Neutrophil (primary cell): Measurements from ENCODE around the gene AOPEP.

Source experiments
- H3K27ac ChIP-seq: fragments of 200-600 bp; sonication (generic); 2 replicates; pipeline ENCODE4 v1.5.1; 2016; ENCODE audit warnings: mild to moderate bottlenecking, moderate library complexity
- H3K27me3 ChIP-seq: fragments of 200-600 bp; sonication (generic); 2 replicates; pipeline ENCODE4 v1.6.0; 2016; ENCODE audit warnings: mild to moderate bottlenecking
- H3K36me3 ChIP-seq: fragments of 200-600 bp; sonication (generic); 2 replicates; pipeline ENCODE4 v1.5.1; 2017
- H3K4me1 ChIP-seq, 2 experiments: fragments of 200-600 bp in 1 of 2; sonication (generic) in 1 of 2; 1 replicate in 1 of 2; 2 replicates in 1 of 2; pipeline versions ENCODE4 v1.5.1 to v1.6.1; 2013 to 2016; ENCODE audit warnings: low read depth in 1 of 2, low read length in 1 of 2, mild to moderate bottlenecking in 1 of 2, moderate library complexity in 1 of 2; ENCODE audit not compliant: control insufficient read depth in 1 of 2, insufficient read depth in 1 of 2
- H3K4me3 ChIP-seq, 2 experiments: fragments of 200-600 bp in 1 of 2; sonication (generic) in 1 of 2; 1 replicate in 1 of 2; 2 replicates in 1 of 2; pipeline ENCODE4 v1.5.1; 2013 to 2016; ENCODE audit warnings: low read depth in 1 of 2, low read length in 1 of 2, mild to moderate bottlenecking in 1 of 2, moderate library complexity in 1 of 2
- H3K9me3 ChIP-seq: fragments of 200-600 bp; sonication (generic); 2 replicates; pipeline ENCODE4 v1.5.1; 2016
- TF ChIP-seq, protein P1 (sequence below): fragments of 200-600 bp; sonication (generic); IDR thresholded peaks from 2 replicates; pipeline ENCODE4 v1.5.1; 2016; ENCODE audit warnings: antibody characterized with exemption

Gene AOPEP

GRCh38 chr9:94927048-94927761 is 200.7 kb downstream of the AOPEP start:
- TF ChIP-seq, protein P1, sequence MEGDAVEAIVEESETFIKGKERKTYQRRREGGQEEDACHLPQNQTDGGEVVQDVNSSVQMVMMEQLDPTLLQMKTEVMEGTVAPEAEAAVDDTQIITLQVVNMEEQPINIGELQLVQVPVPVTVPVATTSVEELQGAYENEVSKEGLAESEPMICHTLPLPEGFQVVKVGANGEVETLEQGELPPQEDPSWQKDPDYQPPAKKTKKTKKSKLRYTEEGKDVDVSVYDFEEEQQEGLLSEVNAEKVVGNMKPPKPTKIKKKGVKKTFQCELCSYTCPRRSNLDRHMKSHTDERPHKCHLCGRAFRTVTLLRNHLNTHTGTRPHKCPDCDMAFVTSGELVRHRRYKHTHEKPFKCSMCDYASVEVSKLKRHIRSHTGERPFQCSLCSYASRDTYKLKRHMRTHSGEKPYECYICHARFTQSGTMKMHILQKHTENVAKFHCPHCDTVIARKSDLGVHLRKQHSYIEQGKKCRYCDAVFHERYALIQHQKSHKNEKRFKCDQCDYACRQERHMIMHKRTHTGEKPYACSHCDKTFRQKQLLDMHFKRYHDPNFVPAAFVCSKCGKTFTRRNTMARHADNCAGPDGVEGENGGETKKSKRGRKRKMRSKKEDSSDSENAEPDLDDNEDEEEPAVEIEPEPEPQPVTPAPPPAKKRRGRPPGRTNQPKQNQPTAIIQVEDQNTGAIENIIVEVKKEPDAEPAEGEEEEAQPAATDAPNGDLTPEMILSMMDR, result no peak
- Histone ChIP-seq H3K27me3 (no peaks in the 10 kb centered on the region), H3K27ac (no peak overlapping the region), H3K9me3 (no peaks in the 10 kb centered on the region), H3K4me1 (peaks cover 4 to 9% of the 10 kb centered on the region in 2 experiments), H3K36me3 (no peaks in the 10 kb centered on the region), H3K4me3 (no peak overlapping the region)

DNA sequence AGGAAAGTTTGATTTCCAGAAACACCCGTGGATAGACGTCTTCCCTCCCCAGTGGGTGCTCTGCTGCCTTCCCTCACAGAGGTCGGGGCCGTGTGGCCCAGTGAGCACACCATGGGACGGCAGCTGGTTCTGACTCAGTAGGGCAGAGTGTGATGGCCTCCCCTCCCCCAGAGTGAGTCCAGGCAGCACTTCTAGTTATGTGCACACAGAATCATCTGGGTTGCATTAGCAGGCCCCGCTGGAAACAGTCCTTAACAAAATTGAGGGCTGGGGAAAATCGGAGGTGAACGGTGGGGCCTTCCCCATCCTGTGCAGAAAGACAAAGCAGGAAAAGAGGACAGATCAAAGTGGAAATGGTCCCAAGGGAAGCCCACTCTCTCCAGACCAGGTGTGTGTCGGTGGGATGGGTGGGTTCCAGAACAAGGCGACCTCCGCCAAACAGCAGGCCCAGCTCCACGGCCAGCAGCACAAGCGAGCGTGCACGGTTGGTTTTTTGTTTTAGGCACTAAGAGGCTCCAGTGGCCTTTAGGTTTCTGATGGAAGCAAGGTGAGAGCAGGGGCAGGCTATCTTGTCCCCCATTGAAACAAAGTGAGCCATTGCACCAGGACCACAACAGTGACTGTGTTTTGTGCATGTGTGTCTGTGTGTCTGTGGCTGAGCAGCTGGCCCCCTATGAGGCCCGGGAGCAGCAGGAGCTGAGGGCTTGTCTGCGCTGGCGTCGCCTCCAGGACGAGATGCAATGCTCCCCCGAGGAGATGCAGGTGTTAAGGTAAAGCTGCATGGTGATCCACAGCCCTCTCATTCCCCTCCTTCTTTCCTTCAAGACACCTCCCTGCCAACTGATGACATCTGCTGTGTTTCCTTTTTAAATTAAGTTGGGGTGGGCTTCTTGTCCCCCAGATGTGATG is 201.5 kb downstream of the AOPEP start:
- H3K36me3 ChIP-seq, result no peaks in the 10 kb centered on the region
- no peak overlapping the region for H3K27ac ChIP-seq
- no peaks in the 10 kb centered on the region for H3K9me3 ChIP-seq
- peaks cover 0 to 2% of the 10 kb centered on the region in 2 experiments for H3K4me1 ChIP-seq
- TF ChIP-seq, protein P1, result no peak
- H3K4me3 ChIP-seq, result no peak overlapping the region
- no peaks in the 10 kb centered on the region for H3K27me3 ChIP-seq

DNA sequence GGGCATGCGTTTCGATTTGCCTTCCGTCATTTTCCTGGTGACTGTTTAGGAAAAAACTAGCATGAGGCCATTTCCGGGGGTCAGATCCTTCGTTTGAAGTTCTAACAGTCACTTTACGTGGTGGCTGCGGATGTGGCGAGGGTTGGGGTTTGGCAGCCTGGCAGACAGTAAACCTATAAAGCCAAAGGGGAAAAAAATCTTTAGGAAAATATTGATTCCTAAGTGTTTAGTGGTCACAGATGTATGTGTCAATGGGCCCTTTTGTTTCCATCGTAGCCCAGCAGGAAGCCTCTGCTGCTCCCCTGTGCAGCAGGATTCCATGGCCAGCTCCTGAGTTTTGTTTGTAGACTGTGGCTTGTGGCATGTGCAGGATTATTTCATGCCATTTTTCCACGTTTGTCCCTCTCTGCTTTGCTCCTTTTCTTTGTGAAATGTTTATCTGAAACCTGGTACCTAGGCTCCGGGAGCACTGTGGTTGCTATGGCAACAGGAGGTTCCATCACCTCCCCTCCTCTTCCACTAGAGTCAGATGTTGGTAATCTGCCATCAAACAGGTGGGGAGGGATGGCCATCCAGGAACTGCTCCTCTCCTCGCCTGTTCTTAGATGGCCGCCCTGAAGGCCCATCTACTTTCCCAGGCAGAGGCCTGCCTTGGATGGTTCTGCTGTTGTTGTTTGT is 202.3 kb downstream of the AOPEP start:
- Histone ChIP-seq H3K4me3 (no peak overlapping the region), H3K27ac (no peak overlapping the region), H3K4me1 (no peaks in the 10 kb centered on the region), H3K9me3 (no peaks in the 10 kb centered on the region), H3K36me3 (no peaks in the 10 kb centered on the region), H3K27me3 (no peaks in the 10 kb centered on the region)
- TF ChIP-seq, protein P1, result no peak

GRCh38 chr9:94929369-94929756 is 202.9 kb downstream of the AOPEP start:
- H3K36me3 ChIP-seq, result no peaks in the 10 kb centered on the region
- H3K27ac ChIP-seq, result no peak overlapping the region

DNA sequence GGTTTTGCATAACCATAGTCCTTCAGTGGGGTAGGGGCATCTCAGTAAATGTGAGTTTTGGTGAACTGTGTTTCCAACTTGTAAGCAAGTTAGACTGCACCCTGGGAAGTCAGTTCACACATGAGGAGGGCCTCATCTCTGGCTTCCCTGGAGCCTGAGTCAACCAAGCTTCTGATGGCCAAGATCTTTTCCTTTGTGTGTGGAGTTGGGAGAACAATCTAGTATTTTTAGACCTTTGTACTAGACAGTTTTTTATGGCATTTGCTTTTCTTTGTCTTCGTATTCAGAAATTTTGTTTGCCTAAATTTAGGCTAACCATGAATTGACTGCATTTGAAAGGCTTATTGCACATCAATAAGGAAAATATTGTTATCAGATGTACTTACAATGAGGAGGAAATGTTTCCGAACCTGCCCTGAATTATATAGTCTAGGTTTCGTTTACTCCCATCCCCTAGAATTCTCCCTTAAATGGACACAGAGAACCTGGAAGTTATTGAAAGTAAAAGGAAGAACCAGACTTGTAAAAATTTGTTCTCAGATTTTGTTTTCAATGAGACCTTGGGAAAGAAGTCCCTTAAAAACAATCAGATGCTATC is 204.6 kb downstream of the AOPEP start:
- Histone ChIP-seq H3K4me1 (no peaks in the 10 kb centered on the region), H3K36me3 (no peaks in the 10 kb centered on the region), H3K27ac (no peak overlapping the region), H3K4me3 (no peak overlapping the region), H3K9me3 (no peaks in the 10 kb centered on the region), H3K27me3 (no peaks in the 10 kb centered on the region)
- TF ChIP-seq, protein P1, result no peak

More at GRCh38 chr9:94929369-94929756, 202.9 kb downstream of the AOPEP start:
- TF ChIP-seq, protein P1, result no peak
- Histone ChIP-seq H3K27me3 (no peaks in the 10 kb centered on the region), H3K4me1 (no peaks in the 10 kb centered on the region), H3K4me3 (no peak overlapping the region), H3K9me3 (no peaks in the 10 kb centered on the region)
